GM13976 (cell line): Measurements from ENCODE around the gene ASCC1.
A peak's percentile ranks its signal among the peaks of the same experiment; 100 is the strongest.

Experiments
- DNase-seq: peaks from one replicate; pipeline ENCODE4 v3.0.0; 2012; ENCODE audit warnings: low spot score
- in situ Hi-C: fragments of 300-500 bp; cut with MboI; formaldehyde crosslinking; loops from one replicate; pipeline ENCODE4 v1.12.0; 2022; ENCODE audit warnings: low sequenced_read_pairs, mixed read lengths, inconsistent platforms; ENCODE audit not compliant: unreplicated experiment
- TF ChIP-seq, protein P1 (sequence below): IDR thresholded peaks from 2 replicates; pipeline ENCODE4 v1.5.1; 2012; ENCODE audit warnings: borderline replicate concordance, mild to moderate bottlenecking; ENCODE audit not compliant: insufficient read depth; ENCODE audit errors: extremely low read depth, missing control alignments, control extremely low read depth

Gene ASCC1

DNA sequence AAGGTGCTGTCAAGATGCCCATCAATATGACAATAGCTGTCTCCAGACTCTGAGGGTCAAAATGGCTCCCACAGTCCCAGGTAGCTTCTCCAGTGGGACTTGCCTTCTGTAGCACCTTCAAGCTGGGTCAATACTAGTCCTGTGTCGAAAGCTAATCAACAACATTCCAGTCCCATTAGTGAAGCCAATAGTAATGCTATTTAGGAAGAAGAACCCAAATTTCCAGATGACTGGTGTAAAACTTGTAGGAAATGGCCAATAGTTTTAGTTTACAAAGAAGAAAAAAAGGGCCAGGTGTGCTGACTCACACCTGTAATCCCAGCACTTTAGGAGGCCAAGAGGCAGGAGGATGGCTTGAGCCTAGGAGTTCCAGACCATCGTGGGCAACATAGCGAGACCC lies 125.8 kb downstream of the ASCC1 start:
- no peak for DNase-seq
- in situ Hi-C loops, result no loop called here
- TF ChIP-seq, protein P1, sequence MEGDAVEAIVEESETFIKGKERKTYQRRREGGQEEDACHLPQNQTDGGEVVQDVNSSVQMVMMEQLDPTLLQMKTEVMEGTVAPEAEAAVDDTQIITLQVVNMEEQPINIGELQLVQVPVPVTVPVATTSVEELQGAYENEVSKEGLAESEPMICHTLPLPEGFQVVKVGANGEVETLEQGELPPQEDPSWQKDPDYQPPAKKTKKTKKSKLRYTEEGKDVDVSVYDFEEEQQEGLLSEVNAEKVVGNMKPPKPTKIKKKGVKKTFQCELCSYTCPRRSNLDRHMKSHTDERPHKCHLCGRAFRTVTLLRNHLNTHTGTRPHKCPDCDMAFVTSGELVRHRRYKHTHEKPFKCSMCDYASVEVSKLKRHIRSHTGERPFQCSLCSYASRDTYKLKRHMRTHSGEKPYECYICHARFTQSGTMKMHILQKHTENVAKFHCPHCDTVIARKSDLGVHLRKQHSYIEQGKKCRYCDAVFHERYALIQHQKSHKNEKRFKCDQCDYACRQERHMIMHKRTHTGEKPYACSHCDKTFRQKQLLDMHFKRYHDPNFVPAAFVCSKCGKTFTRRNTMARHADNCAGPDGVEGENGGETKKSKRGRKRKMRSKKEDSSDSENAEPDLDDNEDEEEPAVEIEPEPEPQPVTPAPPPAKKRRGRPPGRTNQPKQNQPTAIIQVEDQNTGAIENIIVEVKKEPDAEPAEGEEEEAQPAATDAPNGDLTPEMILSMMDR, result no peak

GRCh38 chr10:72089618-72090017 lies 126.5 kb downstream of the ASCC1 start:
- no peak for DNase-seq
- TF ChIP-seq, protein P1, result no peak
- in situ Hi-C loops, result no loop called here

DNA sequence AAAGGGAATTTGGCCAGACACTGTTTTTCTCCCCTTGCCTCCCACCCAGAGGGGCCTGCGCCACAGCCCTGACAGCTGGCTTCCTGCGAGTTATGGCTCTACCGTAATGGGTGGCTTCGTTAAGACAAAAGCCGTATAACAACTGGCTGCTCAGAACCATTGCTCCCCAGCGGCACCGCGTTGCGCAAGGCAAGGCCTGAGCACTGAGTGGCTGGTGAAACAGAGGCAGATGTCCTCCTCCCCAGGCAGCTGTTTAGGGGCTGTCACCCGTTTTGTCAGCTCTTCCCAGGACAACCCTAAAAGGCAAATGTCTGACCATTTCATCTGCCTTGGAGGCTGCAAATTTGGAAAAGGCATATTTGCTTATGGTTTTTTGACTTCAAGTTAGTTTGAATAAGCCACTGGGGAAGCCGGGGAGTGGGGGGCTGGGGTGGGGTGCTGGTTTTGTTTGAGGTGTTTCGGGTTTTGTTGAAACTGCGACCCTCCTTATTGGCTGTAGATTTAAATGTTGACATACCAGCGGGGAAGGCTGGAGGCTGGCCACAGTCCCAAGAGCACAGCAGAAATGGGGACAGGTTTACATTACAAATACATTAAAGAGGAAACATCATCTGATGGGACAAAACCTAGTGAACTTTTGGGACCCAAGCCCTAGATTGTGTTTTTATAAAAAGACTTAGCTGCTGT lies 127.0 kb downstream of the ASCC1 start:
- DNase-seq, result peak; percentile 32
- TF ChIP-seq, protein P1, result no peak
- in situ Hi-C loops, result no loop called here

- peak; percentile 68 for DNase-seq
- TF ChIP-seq, protein P1, result no peak
- in situ Hi-C loops, result no loop called here
Measured at GRCh38 chr10:72087969-72088888, 127.8 kb downstream of the ASCC1 start, which contains the start of gene SPOCK2. SPOCK2 (minus strand) TSS chr10:72088551; CDS start chr10:72088328, 223 bp downstream.

GRCh38 chr10:72087392-72087968 lies 128.6 kb downstream of the ASCC1 start:
- TF ChIP-seq, protein P1, result no peak
- in situ Hi-C loops, result no loop called here
- DNase-seq, result peak; percentile 66
